ENCODE results near the gene LGALS7B.
"Not testable (repeated sequence)": the region's sequence is repeated elsewhere in the genome, so short reads cannot be mapped to it uniquely, and the experiment has no call there.

LGALS7B gene

GRCh38 chr19:38815059-38816001 is 26.3 kb downstream of the LGALS7B start:
- no peak for TF ChIP-seq CTCF (IDR thresholded peaks at IDR 0.05; ENCODE audit: insufficient read depth, low read depth, low read length, missing control alignments)
- no peak overlapping the region for H3K4me3 ChIP-seq (ENCODE audit: low read depth, low read length)
- DNase-seq (ENCODE audit: low read depth): no peak

GRCh38 chr19:38816131-38816750 is 27.2 kb downstream of the LGALS7B start:
- no peak overlapping the region for H3K4me3 ChIP-seq (ENCODE audit: low read depth, low read length)
- DNase-seq (ENCODE audit: low read depth): no peak
- TF ChIP-seq CTCF (IDR thresholded peaks at IDR 0.05; ENCODE audit: insufficient read depth, low read depth, low read length, missing control alignments): no peak

GRCh38 chr19:38817081-38817480 is 28.1 kb downstream of the LGALS7B start:
- no peak overlapping the region for H3K4me3 ChIP-seq (ENCODE audit: low read depth, low read length)
- TF ChIP-seq CTCF (IDR thresholded peaks at IDR 0.05; ENCODE audit: insufficient read depth, low read depth, low read length, missing control alignments): no peak
- no peak for DNase-seq (ENCODE audit: low read depth)

- DNase-seq (ENCODE audit: low read depth): no peak
- no peak for TF ChIP-seq CTCF (IDR thresholded peaks at IDR 0.05; ENCODE audit: insufficient read depth, low read depth, low read length, missing control alignments)
- no peak overlapping the region for H3K4me3 ChIP-seq (ENCODE audit: low read depth, low read length)
Measured at GRCh38 chr19:38819231-38819920, 30.4 kb downstream of the LGALS7B start.

GRCh38 chr19:38821230-38821825 is 32.3 kb downstream of the LGALS7B start:
- not testable (repeated sequence) for H3K4me3 ChIP-seq (ENCODE audit: low read depth, low read length); DNase-seq (ENCODE audit: low read depth)

- not testable (repeated sequence) for DNase-seq (ENCODE audit: low read depth); H3K4me3 ChIP-seq (ENCODE audit: low read depth, low read length)
Measured at GRCh38 chr19:38825936-38826335, 36.9 kb downstream of the LGALS7B start.

- no peak for DNase-seq (ENCODE audit: low read depth)
- H3K4me3 ChIP-seq (ENCODE audit: low read depth, low read length): no peak overlapping the region
- TF ChIP-seq CTCF (IDR thresholded peaks at IDR 0.05; ENCODE audit: insufficient read depth, low read depth, low read length, missing control alignments): no peak
Measured at GRCh38 chr19:38826856-38827551, 38.0 kb downstream of the LGALS7B start.

GRCh38 chr19:38829203-38829602 is 40.2 kb downstream of the LGALS7B start:
- H3K4me3 ChIP-seq (ENCODE audit: low read depth, low read length); DNase-seq (ENCODE audit: low read depth): not testable (repeated sequence)

All from GM12865 (cell line).